ENCODE data around the gene TUBB6. TPM values are rescaled to one million over a fixed set of nuclear protein-coding genes. Genes with fewer than 3 reads are reported as not detected.

The TUBB6 gene
- total and polyA plus RNA-seq, 4 donors, result 57.8 to 157 (median 109) TPM

DNA sequence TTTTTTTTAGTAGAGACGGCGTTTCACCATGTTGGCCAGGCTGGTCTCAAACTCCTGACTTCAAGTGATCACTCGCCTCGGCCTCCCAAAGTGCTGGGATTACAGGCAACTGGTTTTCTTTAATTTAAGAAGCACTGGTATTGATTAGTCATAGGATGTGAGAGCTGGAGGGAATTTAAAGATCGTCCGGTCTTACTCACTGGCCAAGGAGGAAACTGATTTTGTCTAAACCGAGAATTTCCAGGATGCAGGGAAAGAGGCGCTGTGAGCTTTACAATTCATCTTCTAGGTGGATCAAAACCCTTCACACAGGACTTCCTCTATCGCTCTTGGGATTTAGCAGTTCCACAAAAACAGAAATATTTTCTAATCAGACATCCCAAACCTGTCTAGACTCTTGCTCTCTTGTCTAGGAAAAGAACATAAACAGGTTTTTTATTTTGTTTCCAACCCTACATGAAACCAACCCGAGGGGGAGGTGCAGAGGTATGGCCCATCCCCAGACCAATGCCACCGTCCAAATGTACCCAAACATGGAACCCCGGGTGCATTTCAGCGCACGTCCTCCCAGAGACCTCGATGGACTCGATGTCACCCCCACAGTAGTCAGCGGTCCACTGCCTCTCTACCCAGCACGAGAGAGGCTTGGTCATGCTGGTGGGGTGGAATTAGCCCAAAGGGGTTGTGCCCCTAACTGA, 12.5 kb upstream of the TUBB6 start:
- TF ChIP-seq CTCF (IDR thresholded peaks at IDR 0.05; ENCODE audit: control extremely low read depth, extremely low read depth), result no peak
- ATAC-seq (ENCODE audit: insufficient read depth, low FRiP score) (no peak), DNase-seq (no peak)
- WGBS, 2 donors, result 91 to 93% methylated on average over 18 of the region's 18 CpGs
- Histone ChIP-seq H3K36me3 (ENCODE audit: control insufficient read depth in 4 of 4, insufficient read depth in 4 of 4, low read length in 4 of 4) (no peaks in the 10 kb centered on the region), H3K9ac (ENCODE audit: insufficient read depth in 1 of 2, low read length in 2 of 2) (no peak overlapping the region), H3K4me1 (ENCODE audit: control insufficient read depth in 5 of 5, insufficient read depth in 5 of 5, low read length in 5 of 5) (no peaks in the 10 kb centered on the region), H3K4me3 (no peak overlapping the region), H3K27me3 (ENCODE audit: control insufficient read depth in 3 of 3, insufficient read depth in 3 of 3, low read length in 2 of 3) (peaks cover 0 to 5% (median 0%) of the 10 kb centered on the region in 3 donors), H3K9me3 (ENCODE audit: control insufficient read depth in 4 of 4, insufficient read depth in 3 of 4, low read length in 3 of 4) (no peaks in the 10 kb centered on the region), H3K27ac (ENCODE audit: low read depth in 1 of 2, low read length in 1 of 2) (no peak overlapping the region)

GRCh38 chr18:12296087-12296403, 12.0 kb upstream of the TUBB6 start:
- peaks cover 0 to 5% (median 0%) of the 10 kb centered on the region in 3 donors for H3K27me3 ChIP-seq (ENCODE audit: control insufficient read depth in 3 of 3, insufficient read depth in 3 of 3, low read length in 2 of 3)
- H3K36me3 ChIP-seq (ENCODE audit: control insufficient read depth in 4 of 4, insufficient read depth in 4 of 4, low read length in 4 of 4), result no peaks in the 10 kb centered on the region
- no peak overlapping the region for H3K27ac ChIP-seq (ENCODE audit: low read depth in 1 of 2, low read length in 1 of 2)
- H3K4me3 ChIP-seq, result no peak overlapping the region
- no peaks in the 10 kb centered on the region for H3K9me3 ChIP-seq (ENCODE audit: control insufficient read depth in 4 of 4, insufficient read depth in 3 of 4, low read length in 3 of 4)
- no peak for TF ChIP-seq CTCF (IDR thresholded peaks at IDR 0.05; ENCODE audit: control extremely low read depth, extremely low read depth)
- DNase-seq (no peak), ATAC-seq (ENCODE audit: insufficient read depth, low FRiP score) (no peak)
- no peaks in the 10 kb centered on the region for H3K4me1 ChIP-seq (ENCODE audit: control insufficient read depth in 5 of 5, insufficient read depth in 5 of 5, low read length in 5 of 5)
- no peak overlapping the region for H3K9ac ChIP-seq (ENCODE audit: insufficient read depth in 1 of 2, low read length in 2 of 2)
- 89 to 94% methylated on average over 3 of the region's 3 CpGs for WGBS, 2 donors

- Histone ChIP-seq H3K27ac (ENCODE audit: low read depth in 1 of 2, low read length in 1 of 2) (no peak overlapping the region), H3K27me3 (ENCODE audit: control insufficient read depth in 3 of 3, insufficient read depth in 3 of 3, low read length in 2 of 3) (peaks cover 0 to 5% (median 0%) of the 10 kb centered on the region in 3 donors), H3K36me3 (ENCODE audit: control insufficient read depth in 4 of 4, insufficient read depth in 4 of 4, low read length in 4 of 4) (no peaks in the 10 kb centered on the region), H3K9ac (ENCODE audit: insufficient read depth in 1 of 2, low read length in 2 of 2) (no peak overlapping the region), H3K4me3 (no peak overlapping the region), H3K9me3 (ENCODE audit: control insufficient read depth in 4 of 4, insufficient read depth in 3 of 4, low read length in 3 of 4) (no peaks in the 10 kb centered on the region), H3K4me1 (ENCODE audit: control insufficient read depth in 5 of 5, insufficient read depth in 5 of 5, low read length in 5 of 5) (no peaks in the 10 kb centered on the region)
- DNase-seq (no peak), ATAC-seq (ENCODE audit: insufficient read depth, low FRiP score) (no peak)
- TF ChIP-seq CTCF (IDR thresholded peaks at IDR 0.05; ENCODE audit: control extremely low read depth, extremely low read depth), result no peak
- 67 to 75% methylated on average over 1 of the region's 1 CpG for WGBS, 2 donors
These were observed 11.6 kb upstream of the TUBB6 start for GRCh38 chr18:12296457-12296856.

DNA sequence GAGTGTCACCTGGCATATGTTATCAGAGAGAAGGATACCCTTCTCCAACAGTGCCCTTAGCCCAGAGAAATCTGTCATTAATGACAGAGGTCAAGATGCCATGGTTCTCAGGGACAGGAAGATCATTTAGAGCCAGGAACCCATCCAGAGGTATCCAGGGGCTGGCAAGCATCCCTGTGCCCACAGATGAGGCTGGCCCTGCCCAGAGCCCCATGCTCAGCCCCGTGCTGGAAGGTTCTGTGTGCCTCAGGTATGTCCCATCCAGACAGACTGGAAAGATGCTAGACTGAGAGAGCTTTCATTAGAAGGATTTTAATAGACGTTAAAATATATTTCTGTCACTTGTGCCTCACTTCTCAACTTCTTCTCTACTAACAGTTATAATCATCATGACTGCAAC, 8.2 kb upstream of the TUBB6 start:
- Histone ChIP-seq H3K27ac (ENCODE audit: low read depth in 1 of 2, low read length in 1 of 2) (no peak overlapping the region), H3K4me1 (ENCODE audit: control insufficient read depth in 5 of 5, insufficient read depth in 5 of 5, low read length in 5 of 5) (peaks cover 0 to 1% (median 0%) of the 10 kb centered on the region in 5 donors), H3K36me3 (ENCODE audit: control insufficient read depth in 4 of 4, insufficient read depth in 4 of 4, low read length in 4 of 4) (no peaks in the 10 kb centered on the region), H3K9ac (ENCODE audit: insufficient read depth in 1 of 2, low read length in 2 of 2) (no peak overlapping the region), H3K9me3 (ENCODE audit: control insufficient read depth in 4 of 4, insufficient read depth in 3 of 4, low read length in 3 of 4) (no peaks in the 10 kb centered on the region), H3K4me3 (no peak overlapping the region), H3K27me3 (ENCODE audit: control insufficient read depth in 3 of 3, insufficient read depth in 3 of 3, low read length in 2 of 3) (no peaks in the 10 kb centered on the region)
- 79 to 86% methylated on average over 2 of the region's 2 CpGs for WGBS, 2 donors
- ATAC-seq (ENCODE audit: insufficient read depth, low FRiP score) (no peak), DNase-seq (no peak)
- no peak for TF ChIP-seq CTCF (IDR thresholded peaks at IDR 0.05; ENCODE audit: control extremely low read depth, extremely low read depth)

Measured in lung (tissue), 12 donors.